CD14-positive monocyte (primary cell): ENCODE results near the gene DCN. TPM values are rescaled to one million over a fixed set of nuclear protein-coding genes. Genes with fewer than 3 reads are reported as not detected.

Experiments used
- DNase-seq, 3 donors: peaks; one replicate each; pipeline ENCODE4 v3.0.0-alpha.2; 2011 to 2022
- H2AFZ ChIP-seq: 2 replicates; pipeline ENCODE4 v1.6.0; 2012; ENCODE audit warnings: mild to moderate bottlenecking, low read depth, low read length, inconsistent platforms; ENCODE audit not compliant: insufficient read depth, poor library complexity, severe bottlenecking
- H3K27ac ChIP-seq, 2 donors: 1 replicate in 1 of 2; 2 replicates in 1 of 2; pipeline ENCODE4 v1.5.1; 2012 to 2013; ENCODE audit warnings: low read length in 2 of 2, control low read depth in 1 of 2, inconsistent platforms in 1 of 2, low read depth in 1 of 2, mild to moderate bottlenecking in 1 of 2
- H3K27me3 ChIP-seq, 2 donors: one replicate each; pipeline versions ENCODE4 v1.6.0 to v1.6.1; 2011 to 2013; ENCODE audit warnings: low read length in 2 of 2; ENCODE audit not compliant: control insufficient read depth in 2 of 2, insufficient read depth in 2 of 2
- H3K36me3 ChIP-seq, 2 donors: replicated peaks in 1 of 2; 1 replicate in 1 of 2; 2 replicates in 1 of 2; pipeline versions ENCODE4 v1.5.1 to v1.6.1; 2012 to 2013; ENCODE audit warnings: low read length in 2 of 2, control low read depth in 1 of 2, inconsistent platforms in 1 of 2, mild to moderate bottlenecking in 1 of 2; ENCODE audit not compliant: insufficient read depth in 2 of 2, control insufficient read depth in 1 of 2
- H3K4me1 ChIP-seq, 2 donors: 1 replicate in 1 of 2; 2 replicates in 1 of 2; pipeline versions ENCODE4 v1.5.1 to v1.6.1; 2012 to 2013; ENCODE audit warnings: low read length in 2 of 2, control low read depth in 1 of 2, inconsistent platforms in 1 of 2, mild to moderate bottlenecking in 1 of 2, moderate library complexity in 1 of 2; ENCODE audit not compliant: insufficient read depth in 2 of 2, control insufficient read depth in 1 of 2
- H3K4me2 ChIP-seq: replicated peaks from 2 replicates; pipeline ENCODE3; 2012; ENCODE audit warnings: low read length, moderate library complexity, mild to moderate bottlenecking; ENCODE audit not compliant: poor library complexity, severe bottlenecking; ENCODE audit errors: extremely low read depth
- H3K4me3 ChIP-seq, 3 experiments: fragments of 200-600 bp in 1 of 3; sonication (generic) in 1 of 3; replicated peaks in 1 of 3; 1 replicate in 2 of 3; 2 replicates in 1 of 3; pipeline ENCODE4 v1.5.1; 2011 to 2013; ENCODE audit warnings: low read length in 3 of 3, mild to moderate bottlenecking in 3 of 3, control low read depth in 2 of 3, low read depth in 2 of 3, inconsistent platforms in 1 of 3, moderate library complexity in 1 of 3
- H3K79me2 ChIP-seq: 2 replicates; pipeline ENCODE4 v1.6.0; 2012; ENCODE audit warnings: mild to moderate bottlenecking, control low read depth, inconsistent platforms, low read length, moderate library complexity; ENCODE audit not compliant: insufficient read depth
- H3K9ac ChIP-seq: 2 replicates; pipeline ENCODE4 v1.6.0; 2017; ENCODE audit warnings: low read length, mild to moderate bottlenecking; ENCODE audit not compliant: insufficient read depth, poor library complexity, severe bottlenecking
- H3K9me3 ChIP-seq, 2 donors: replicated peaks in 1 of 2; 1 replicate in 1 of 2; 2 replicates in 1 of 2; pipeline versions ENCODE4 v1.5.1 to v1.6.1; 2012 to 2013; ENCODE audit warnings: low read length in 2 of 2, control low read depth in 1 of 2; ENCODE audit not compliant: control insufficient read depth in 1 of 2, insufficient read depth in 1 of 2
- H4K20me1 ChIP-seq: 2 replicates; pipeline ENCODE4 v1.6.0; 2012; ENCODE audit warnings: mild to moderate bottlenecking, low read length, control low read depth, moderate library complexity; ENCODE audit not compliant: insufficient read depth
- H3K27ac Mint-ChIP-seq, 7 donors: one replicate each; pipeline ENCODE4 v1.8.0; 2020; ENCODE audit warnings: mild to moderate bottlenecking in 7 of 7, mixed read lengths in 7 of 7, moderate library complexity in 6 of 7, inconsistent platforms in 2 of 7
- H3K27me3 Mint-ChIP-seq, 3 donors: one replicate each; pipeline ENCODE4 v1.8.0; 2021 to 2022; ENCODE audit warnings: low read depth in 3 of 3, mild to moderate bottlenecking in 3 of 3, mixed read lengths in 3 of 3, moderate library complexity in 3 of 3, inconsistent platforms in 1 of 3
- H3K36me3 Mint-ChIP-seq, 2 donors: one replicate each; pipeline ENCODE4 v1.8.0; 2020; ENCODE audit warnings: mixed read lengths in 2 of 2, inconsistent platforms in 1 of 2, mild to moderate bottlenecking in 1 of 2
- H3K4me1 Mint-ChIP-seq: one replicate; pipeline ENCODE4 v1.8.0; 2020; ENCODE audit warnings: mild to moderate bottlenecking, mixed read lengths
- H3K4me3 Mint-ChIP-seq, 2 donors: one replicate each; pipeline ENCODE4 v1.8.0; 2020; ENCODE audit warnings: mild to moderate bottlenecking in 2 of 2, mixed read lengths in 2 of 2, moderate library complexity in 1 of 2
- H3K9me3 Mint-ChIP-seq, 7 donors: one replicate each; pipeline ENCODE4 v1.8.0; 2020 to 2022; ENCODE audit warnings: mixed read lengths in 7 of 7, mild to moderate bottlenecking in 6 of 7, moderate library complexity in 6 of 7, inconsistent platforms in 2 of 7
- WGBS: methylation state at CpG from one replicate; pipeline ENCODE4 v1.1.5; 2013; ENCODE audit warnings: missing lambda C conversion rate; ENCODE audit not compliant: insufficient coverage; 5-methylcytosine and 5-hydroxymethylcytosine counted together
- intact Hi-C, 2 donors: fragments of 100-400 bp; cut with micrococcal nuclease; formaldehyde crosslinking; loops; one replicate each; pipeline versions ENCODE4 v1.15.0 to v1.15.1; 2023
- polyA plus RNA-seq, 3 donors: library from polyadenylated mRNA; depleted of rRNA in 1 of 3; unstranded in 2 of 3; stranded (reverse) in 1 of 3; fragments of 300-500 nt in 2 of 3; fragments of >200 nt in 1 of 3; fragmentation: Illumina TruSeq in 2 of 3; gene quantifications; 1 replicate in 2 of 3; 2 replicates in 1 of 3; pipeline ENCODE4 v1.2.3, GENCODE V29; 2012 to 2021
- TF ChIP-seq, protein P1 (sequence below): fragments of 200-600 bp; IDR thresholded peaks from one replicate; pipeline ENCODE4 v1.8.0; 2022; ENCODE audit warnings: antibody characterized with exemption, mild to moderate bottlenecking

The DCN gene
- polyA plus RNA-seq, 3 donors = not detected

DNA sequence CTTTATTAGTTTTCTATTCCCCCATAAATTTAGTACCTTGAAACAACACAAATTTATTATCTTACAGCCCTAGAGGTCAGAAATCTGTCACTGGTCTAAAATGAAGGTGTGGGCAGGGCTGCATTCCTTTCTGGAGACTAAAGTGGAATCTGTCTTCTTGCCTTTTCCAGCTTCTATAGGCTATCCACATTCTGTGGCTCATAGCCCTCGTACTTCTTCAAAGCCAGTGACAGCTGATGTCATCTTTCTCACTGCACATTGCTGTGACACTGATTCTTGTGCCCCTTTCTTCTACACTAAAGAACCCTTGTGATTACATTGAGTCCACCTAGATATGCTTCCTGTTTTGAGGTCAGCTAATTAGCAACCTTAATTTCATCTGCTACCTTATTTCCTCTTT lies 23.2 kb upstream of the DCN start:
- no peak overlapping the region for H3K4me3 Mint-ChIP-seq
- intact Hi-C loops = no loop called here

GRCh38 chr12:91204421-91204820 lies 21.8 kb upstream of the DCN start:
- no peaks in the 10 kb centered on the region for H3K27me3 ChIP-seq
- H3K27ac Mint-ChIP-seq = no peak overlapping the region
- no peak overlapping the region for H3K9ac ChIP-seq
- intact Hi-C loops = no loop called here
- H3K27ac ChIP-seq = no peak overlapping the region
- peaks cover 0 to 2% of the 10 kb centered on the region in 2 donors for H3K9me3 ChIP-seq
- no peak for DNase-seq
- H4K20me1 ChIP-seq = no peaks in the 10 kb centered on the region
- H3K36me3 ChIP-seq = no peaks in the 10 kb centered on the region
- peaks cover 0 to 2% (median 0%) of the 10 kb centered on the region in 7 donors for H3K9me3 Mint-ChIP-seq
- TF ChIP-seq, protein P1, sequence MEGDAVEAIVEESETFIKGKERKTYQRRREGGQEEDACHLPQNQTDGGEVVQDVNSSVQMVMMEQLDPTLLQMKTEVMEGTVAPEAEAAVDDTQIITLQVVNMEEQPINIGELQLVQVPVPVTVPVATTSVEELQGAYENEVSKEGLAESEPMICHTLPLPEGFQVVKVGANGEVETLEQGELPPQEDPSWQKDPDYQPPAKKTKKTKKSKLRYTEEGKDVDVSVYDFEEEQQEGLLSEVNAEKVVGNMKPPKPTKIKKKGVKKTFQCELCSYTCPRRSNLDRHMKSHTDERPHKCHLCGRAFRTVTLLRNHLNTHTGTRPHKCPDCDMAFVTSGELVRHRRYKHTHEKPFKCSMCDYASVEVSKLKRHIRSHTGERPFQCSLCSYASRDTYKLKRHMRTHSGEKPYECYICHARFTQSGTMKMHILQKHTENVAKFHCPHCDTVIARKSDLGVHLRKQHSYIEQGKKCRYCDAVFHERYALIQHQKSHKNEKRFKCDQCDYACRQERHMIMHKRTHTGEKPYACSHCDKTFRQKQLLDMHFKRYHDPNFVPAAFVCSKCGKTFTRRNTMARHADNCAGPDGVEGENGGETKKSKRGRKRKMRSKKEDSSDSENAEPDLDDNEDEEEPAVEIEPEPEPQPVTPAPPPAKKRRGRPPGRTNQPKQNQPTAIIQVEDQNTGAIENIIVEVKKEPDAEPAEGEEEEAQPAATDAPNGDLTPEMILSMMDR = no peak
- H3K36me3 Mint-ChIP-seq = no peaks in the 10 kb centered on the region
- H3K4me1 ChIP-seq = no peaks in the 10 kb centered on the region
- no peak overlapping the region for H2AFZ ChIP-seq
- H3K4me2 ChIP-seq = no peak overlapping the region
- H3K4me1 Mint-ChIP-seq = no peaks in the 10 kb centered on the region
- H3K4me3 Mint-ChIP-seq = no peak overlapping the region
- WGBS = no CpG with 5 or more reads among the region's 4 CpGs
- no peaks in the 10 kb centered on the region for H3K79me2 ChIP-seq
- H3K27me3 Mint-ChIP-seq = no peaks in the 10 kb centered on the region
- no peak overlapping the region for H3K4me3 ChIP-seq

More for the DNA sequence above, 23.2 kb upstream of the DCN start:
- TF ChIP-seq, protein P1 = no peak
- Histone ChIP-seq H3K27me3 (no peaks in the 10 kb centered on the region), H3K4me1 (no peaks in the 10 kb centered on the region), H2AFZ (no peak overlapping the region), H3K27ac (no peak overlapping the region), H3K36me3 (no peaks in the 10 kb centered on the region), H3K4me3 (no peak overlapping the region), H3K79me2 (no peaks in the 10 kb centered on the region), H3K4me2 (no peak overlapping the region), H4K20me1 (no peaks in the 10 kb centered on the region), H3K9ac (no peak overlapping the region), H3K9me3 (no peaks in the 10 kb centered on the region)
- DNase-seq = no peak
- H3K27ac Mint-ChIP-seq = no peak overlapping the region
- no peaks in the 10 kb centered on the region for H3K4me1 Mint-ChIP-seq
- H3K9me3 Mint-ChIP-seq = peaks cover 0 to 2% (median 0%) of the 10 kb centered on the region in 7 donors
- 38% methylated on average over 1 of the region's 1 CpG for WGBS
- peaks cover 0 to 2% (median 0%) of the 10 kb centered on the region in 3 donors for H3K27me3 Mint-ChIP-seq
- H3K36me3 Mint-ChIP-seq = no peaks in the 10 kb centered on the region
